Measurements from ENCODE around the gene RBBP8NL. TPM values are rescaled to one million over a fixed set of nuclear protein-coding genes. Genes with fewer than 3 reads are reported as not detected.

RBBP8NL gene
- total RNA-seq, 4 donors from 2014 or later: not detected

- no peak for DNase-seq (ENCODE audit: low spot score in 2 of 2)
- Histone ChIP-seq H3K4me3 (no peak overlapping the region), H3K9me3 (no peaks in the 10 kb centered on the region), H3K36me3 (no peaks in the 10 kb centered on the region), H3K27me3 (peaks cover 0 to under 1% of the 10 kb centered on the region in 2 donors), H3K4me1 (peaks cover 0 to 94% (median 76%) of the 10 kb centered on the region in 4 donors), H3K27ac (peak overlapping the region in 2 of 4 donors; percentile 83 to 94)
- whole genome bisulfite sequencing, 2 donors: 41 to 51% methylated on average over 18 of the region's 20 CpGs
- TF ChIP-seq EP300 (IDR thresholded peaks at IDR 0.05): no peak
- TF ChIP-seq CTCF (IDR thresholded peaks at IDR 0.05): peak in 1 of 5 experiments; percentile 15
These were observed 64.1 kb downstream of the RBBP8NL start for GRCh38 chr20:62362991-62363919.

- peaks cover 0 to 94% (median 76%) of the 10 kb centered on the region in 4 donors for H3K4me1 ChIP-seq
- TF ChIP-seq CTCF (IDR thresholded peaks at IDR 0.05) (no peak), EP300 (IDR thresholded peaks at IDR 0.05) (no peak), POLR2A (IDR thresholded peaks at IDR 0.05) (no peak)
- peak overlapping the region in 2 of 4 donors; percentile 83 to 94 for H3K27ac ChIP-seq
- H3K36me3 ChIP-seq: no peaks in the 10 kb centered on the region
- H3K27me3 ChIP-seq: no peaks in the 10 kb centered on the region
- H3K4me3 ChIP-seq: no peak overlapping the region
- no peaks in the 10 kb centered on the region for H3K9me3 ChIP-seq
- DNase-seq (ENCODE audit: low spot score in 2 of 2): no peak
- WGBS, 2 donors: 51 to 58% methylated on average over 12 to 13 of the region's 13 CpGs
These were observed 64.8 kb downstream of the RBBP8NL start for GRCh38 chr20:62362590-62362940.

GRCh38 chr20:62361799-62362589 is 65.3 kb downstream of the RBBP8NL start:
- H3K27me3 ChIP-seq: no peaks in the 10 kb centered on the region
- DNase-seq (ENCODE audit: low spot score in 2 of 2): no peak
- TF ChIP-seq POLR2A (IDR thresholded peaks at IDR 0.05) (no peak), EP300 (IDR thresholded peaks at IDR 0.05) (no peak), CTCF (IDR thresholded peaks at IDR 0.05) (no peak)
- no peaks in the 10 kb centered on the region for H3K36me3 ChIP-seq
- WGBS, 2 donors: 63 to 66% methylated on average over 29 to 31 of the region's 34 CpGs
- H3K4me1 ChIP-seq: peaks cover 0 to 96% (median 79%) of the 10 kb centered on the region in 4 donors
- H3K4me3 ChIP-seq: no peak overlapping the region
- no peaks in the 10 kb centered on the region for H3K9me3 ChIP-seq
- H3K27ac ChIP-seq: peak overlapping the region in 3 of 4 donors; percentile 63 to 94 (median 83)

- Histone ChIP-seq H3K27me3 (no peaks in the 10 kb centered on the region), H3K4me1 (peaks cover 0 to 97% (median 81%) of the 10 kb centered on the region in 4 donors), H3K9me3 (no peaks in the 10 kb centered on the region), H3K4me3 (no peak overlapping the region), H3K36me3 (no peaks in the 10 kb centered on the region), H3K27ac (peak overlapping the region; percentile 62 to 94 (median 73))
- TF ChIP-seq CTCF (IDR thresholded peaks at IDR 0.05): no peak
- TF ChIP-seq POLR2A (IDR thresholded peaks at IDR 0.05): no peak
- no peak for TF ChIP-seq EP300 (IDR thresholded peaks at IDR 0.05)
- 28 to 44% methylated on average over 17 to 22 of the region's 25 CpGs for WGBS, 2 donors
- no peak for DNase-seq (ENCODE audit: low spot score in 2 of 2)
These were observed 66.2 kb downstream of the RBBP8NL start for GRCh38 chr20:62360854-62361798.

Other genes with a start within 250 kb of the RBBP8NL start
- gene MTG2, start 244.5 kb downstream of the RBBP8NL start, total RNA-seq: 10 to 100 TPM; 24.7 to 46.9 (median 41.6) TPM
- gene HRH3, start 207.3 kb downstream of the RBBP8NL start, total RNA-seq: not detected
- 10 to 100 TPM; 23.1 to 31.6 (median 27.1) TPM for gene OSBPL2, start 189.0 kb downstream of the RBBP8NL start, total RNA-seq
- 100 to 1,000 TPM; 111 to 132 (median 129) TPM for gene ADRM1, start 124.5 kb downstream of the RBBP8NL start, total RNA-seq
- 100 to 1,000 TPM in 3 of 4 donors, 10 to 100 TPM in 1; 95.2 to 230 (median 139) TPM for gene LAMA5, start 60.2 kb downstream of the RBBP8NL start, total RNA-seq
- 1,000 to 10,000 TPM; 1,371 to 3,195 (median 1,826) TPM for gene RPS21, start 40.4 kb downstream of the RBBP8NL start, total RNA-seq
- gene CABLES2, start 20.3 kb downstream of the RBBP8NL start, total RNA-seq: 1 to 10 TPM; 1.1 to 9.9 (median 6.2) TPM
- gene GATA5, start 48.5 kb upstream of the RBBP8NL start, total RNA-seq: under 1 TPM in 1 of 4 donors, not detected in 3; 0.20 TPM
- gene SLCO4A1, start 215.0 kb upstream of the RBBP8NL start, total RNA-seq: 10 to 100 TPM; 24.3 to 73.7 (median 40.5) TPM

Data from tibial nerve (tissue), 4 donors.